NCI-H1105 treated with DMSO at 0.1 percent for 48 hours (cell line): ENCODE data around the gene HENMT1.
A peak's percentile ranks its signal among the peaks of the same experiment; 100 is the strongest.

Source experiments
- DNase-seq: peaks from one replicate; lab custom pipeline; 2025; lab: John Stamatoyannopoulos, UW

Gene HENMT1

DNA sequence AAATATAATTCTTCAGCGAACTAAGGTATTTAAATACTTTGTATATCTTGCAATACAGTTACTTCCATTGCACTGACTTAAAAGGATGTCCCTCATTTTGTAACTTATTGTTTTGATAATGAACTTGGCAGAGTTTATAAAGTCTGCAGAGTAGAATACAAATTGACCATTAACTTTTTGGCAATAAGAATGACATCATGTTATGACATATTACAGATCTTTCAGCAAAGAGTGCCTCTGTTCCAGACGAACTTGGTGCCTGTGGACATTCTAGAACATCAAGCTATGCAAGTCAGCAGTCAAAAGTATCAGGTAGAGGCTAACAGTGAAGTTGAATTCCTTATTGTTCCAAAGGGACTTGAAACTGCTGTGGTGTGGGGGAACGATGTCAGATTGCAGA, 32.9 kb downstream of the HENMT1 start:
- no peak for DNase-seq

DNA sequence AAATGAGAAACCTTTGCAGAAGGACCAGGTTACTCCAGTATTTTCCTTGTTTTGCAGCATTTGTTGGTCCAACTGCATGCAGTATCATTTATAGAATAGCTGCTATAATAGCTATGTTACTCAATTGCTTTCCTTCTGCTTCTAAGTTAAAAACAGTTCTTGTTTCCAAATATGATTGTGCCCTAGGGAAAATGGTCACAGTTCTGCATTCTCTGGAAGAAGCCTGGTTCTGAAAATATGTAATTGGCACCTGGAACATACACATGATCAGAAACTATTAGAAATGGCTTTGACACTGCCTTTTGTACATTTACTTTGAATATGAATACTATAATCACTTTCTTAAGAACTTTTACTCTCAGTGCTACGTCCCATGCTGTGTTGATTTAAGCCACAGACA, 33.6 kb downstream of the HENMT1 start:
- no peak for DNase-seq

DNA sequence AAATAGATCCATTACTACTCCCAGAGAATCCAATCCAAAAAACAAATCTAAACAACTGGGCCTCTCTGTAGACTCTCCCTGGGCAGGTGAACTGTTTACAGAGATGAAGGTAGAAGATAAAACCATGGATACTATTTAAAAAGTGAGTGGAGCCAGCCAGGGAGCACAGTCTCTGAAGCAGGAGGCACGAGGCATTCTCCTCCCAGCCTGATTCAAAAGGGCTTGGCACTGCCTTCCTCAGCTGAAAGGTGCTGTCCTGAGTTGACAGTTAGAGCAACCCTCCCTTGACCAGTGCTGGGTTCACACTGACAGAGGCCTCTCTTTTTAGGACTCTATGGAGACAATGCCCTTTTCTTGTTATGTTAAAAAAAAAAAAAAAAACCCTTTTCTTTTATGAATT, 36.8 kb downstream of the HENMT1 start:
- no peak for DNase-seq

DNA sequence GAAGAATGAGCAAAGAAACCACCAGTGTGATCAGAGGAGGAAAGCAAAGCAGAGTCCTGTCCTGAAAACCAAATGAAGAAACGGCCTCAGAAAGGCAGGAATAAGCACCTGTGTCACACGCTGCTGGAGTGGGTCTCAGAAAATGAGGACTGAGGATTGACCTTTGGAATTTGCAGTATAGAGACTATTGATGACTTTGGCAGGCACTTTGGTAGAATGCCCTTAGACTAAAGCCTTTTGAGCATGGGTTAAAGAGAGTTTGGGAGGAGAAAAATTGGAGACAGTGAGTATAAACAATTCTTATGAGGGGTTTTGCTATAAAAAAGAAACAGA, 43.2 kb downstream of the HENMT1 start:
- no peak for DNase-seq

DNA sequence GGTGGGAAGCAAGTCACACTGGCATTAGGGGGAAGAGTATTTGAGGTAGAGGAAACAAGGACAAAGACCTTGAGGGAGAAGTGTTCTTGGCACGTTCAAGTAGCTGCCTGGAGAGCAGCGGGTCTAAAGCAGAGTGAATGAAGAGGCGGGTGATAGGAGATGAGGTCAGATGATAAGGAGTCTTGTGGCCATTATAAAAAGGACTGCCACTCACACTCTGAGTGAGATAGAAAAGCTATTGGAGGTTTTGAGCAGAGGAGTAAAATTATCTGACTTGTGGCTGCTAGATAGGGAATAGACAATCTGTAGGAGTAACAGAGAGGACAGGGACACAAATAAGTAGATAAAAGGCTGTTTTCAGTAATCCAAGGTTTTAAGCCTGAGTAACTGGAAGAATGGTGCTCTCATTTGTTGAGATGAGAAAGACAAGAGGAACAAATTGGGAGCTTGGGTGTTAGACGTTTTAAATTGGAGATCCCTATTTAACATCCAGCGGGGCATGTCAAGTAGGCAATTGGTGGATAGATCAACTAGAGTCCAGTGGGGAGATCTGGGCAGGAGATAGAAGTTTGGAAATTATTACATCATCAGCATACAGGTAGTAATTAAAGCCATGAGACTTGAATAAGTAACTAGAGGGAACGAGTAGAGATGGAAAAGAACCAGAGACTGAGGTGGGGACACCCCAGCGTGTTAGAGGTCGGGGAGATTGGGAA, 43.7 kb downstream of the HENMT1 start:
- no peak for DNase-seq

DNA sequence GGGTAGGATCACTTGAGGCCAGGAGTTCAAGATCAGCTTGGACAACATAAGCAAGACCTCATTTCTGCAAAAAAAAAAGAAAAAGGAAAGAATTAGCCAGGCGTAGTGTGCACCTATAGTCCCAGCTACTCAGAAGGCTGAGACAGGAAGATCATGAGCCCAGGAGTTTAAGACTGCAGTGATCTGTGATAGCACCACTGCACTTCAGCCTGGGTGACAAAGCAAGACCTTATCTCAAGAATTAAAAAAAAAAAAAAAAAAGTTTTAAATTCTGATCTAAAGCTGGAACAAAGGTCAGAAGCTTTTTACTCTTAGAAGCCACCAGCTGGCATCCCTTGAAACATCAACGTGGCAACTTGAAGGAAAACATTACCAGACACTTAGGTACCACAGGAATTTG, 45.3 kb downstream of the HENMT1 start:
- no peak for DNase-seq

DNA sequence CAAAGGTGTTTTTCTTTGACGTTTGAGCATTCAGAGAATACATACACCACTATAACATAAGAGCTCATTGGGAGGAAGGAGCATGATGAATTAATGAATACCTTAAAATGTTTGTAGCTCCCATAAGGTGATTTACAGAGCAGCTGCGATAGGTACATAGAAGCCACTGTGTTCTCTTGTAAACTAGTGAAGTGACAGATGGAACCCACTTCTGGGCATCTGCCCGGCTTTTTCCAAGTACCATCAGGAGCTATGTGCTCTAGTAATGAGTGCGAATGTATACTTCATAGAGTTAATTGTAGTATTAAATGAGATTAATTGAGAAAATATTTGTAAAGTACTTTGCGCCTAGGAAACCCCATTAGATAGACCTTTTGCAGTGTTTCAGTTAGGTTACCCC, 48.4 kb downstream of the HENMT1 start:
- no peak for DNase-seq

DNA sequence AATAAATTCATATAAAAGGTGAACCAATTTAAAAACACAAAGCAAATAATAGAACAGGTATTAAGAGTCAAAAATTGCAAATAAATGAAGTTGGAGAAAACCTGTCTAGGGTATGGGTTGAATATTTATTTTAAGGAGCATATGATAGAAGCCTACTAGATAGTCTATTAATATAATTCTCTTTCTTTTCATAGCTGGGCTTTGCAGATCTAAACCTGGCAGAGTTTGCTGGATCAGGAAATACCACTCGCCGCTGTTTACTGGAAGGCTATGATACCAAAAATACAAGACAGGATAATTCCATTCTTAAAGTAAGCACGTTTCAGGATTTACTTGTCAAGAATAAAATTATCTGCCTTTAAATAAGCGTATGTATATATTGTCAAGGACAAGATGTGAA, 48.9 kb downstream of the HENMT1 start:
- no peak for DNase-seq

DNA sequence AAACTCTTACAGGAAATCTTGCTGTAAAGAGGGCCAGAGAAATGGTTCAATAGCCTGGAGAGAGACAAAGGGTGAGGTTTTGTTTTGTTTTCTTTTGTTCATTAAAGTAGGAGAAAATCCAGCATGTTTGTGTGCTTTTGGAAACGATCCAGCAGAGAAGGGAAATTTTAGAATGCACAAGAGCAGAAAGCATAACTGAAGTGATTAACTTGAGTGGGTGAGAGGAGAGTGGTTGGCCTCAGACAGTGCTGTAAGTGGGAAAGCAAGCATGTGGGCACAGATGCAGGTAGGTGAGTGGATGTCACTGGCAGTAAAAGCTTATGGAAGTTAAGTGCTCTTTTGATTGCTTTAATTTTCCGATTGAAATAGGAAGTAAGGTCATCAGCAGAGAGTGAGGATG, 50.8 kb downstream of the HENMT1 start:
- DNase-seq = peak; percentile 98

DNA sequence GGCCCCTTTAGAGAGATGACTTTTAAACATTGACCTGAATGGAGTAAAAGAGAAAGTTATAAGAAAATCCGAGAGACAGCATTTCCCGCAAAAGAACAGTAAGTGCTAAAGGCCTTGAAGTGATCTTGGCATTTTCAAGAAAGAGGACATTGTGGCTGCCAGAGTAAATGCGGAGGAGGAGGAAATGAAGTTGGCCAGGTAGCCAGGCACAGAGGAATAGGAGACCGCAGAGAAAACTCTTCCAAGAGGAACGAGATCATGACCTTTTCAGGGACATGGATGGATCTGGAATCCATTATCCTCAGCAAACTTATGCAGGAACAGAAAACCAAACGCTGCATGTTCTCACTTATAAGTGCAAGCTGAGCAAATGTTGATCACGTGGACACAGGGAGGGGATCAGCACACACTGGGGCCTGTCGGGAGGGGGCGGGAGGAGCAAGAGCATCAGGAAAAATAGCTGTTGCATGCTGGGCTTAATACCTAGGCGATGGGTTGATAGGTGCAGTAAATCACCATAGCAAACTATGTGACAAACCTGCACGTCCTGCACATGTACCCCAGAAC, 51.3 kb downstream of the HENMT1 start:
- peak; percentile 93 for DNase-seq

DNA sequence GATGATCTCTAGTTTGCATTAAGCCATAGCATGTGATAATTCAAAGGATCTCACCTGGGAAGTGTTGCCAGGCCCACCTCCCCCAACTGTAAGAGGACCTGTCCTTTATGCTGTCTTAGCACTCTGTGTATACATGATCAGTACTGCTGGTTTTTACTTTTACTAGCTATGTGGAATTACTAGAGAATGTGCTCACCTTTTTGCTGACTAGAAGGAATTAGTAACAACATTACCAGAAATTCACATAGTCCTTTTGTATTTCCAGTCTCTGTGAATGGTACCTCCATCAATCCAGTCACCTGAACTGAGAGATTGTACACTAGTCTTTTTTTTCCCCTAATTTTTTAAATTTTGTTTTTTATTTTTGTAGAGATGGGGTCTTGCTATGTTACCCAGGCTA, 54.4 kb downstream of the HENMT1 start:
- no peak for DNase-seq

DNA sequence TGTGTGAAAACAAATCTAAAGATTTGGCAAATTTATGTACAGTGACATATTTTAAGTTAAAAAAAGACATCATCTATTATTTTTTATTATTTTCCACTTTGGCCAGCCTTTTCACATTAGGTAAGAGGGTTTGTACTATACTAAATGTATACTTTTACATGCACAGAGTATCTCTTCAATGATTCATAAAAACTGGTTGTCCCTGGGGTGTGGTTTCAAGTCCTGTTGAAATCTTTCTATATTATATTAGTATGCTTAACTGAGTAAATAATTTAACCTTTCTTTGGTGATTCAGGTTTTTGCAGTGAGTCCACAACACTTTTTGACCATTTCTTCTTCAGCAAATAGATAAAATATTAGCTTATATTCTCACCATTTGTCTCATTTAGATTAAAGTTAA, 55.3 kb downstream of the HENMT1 start:
- no peak for DNase-seq

DNA sequence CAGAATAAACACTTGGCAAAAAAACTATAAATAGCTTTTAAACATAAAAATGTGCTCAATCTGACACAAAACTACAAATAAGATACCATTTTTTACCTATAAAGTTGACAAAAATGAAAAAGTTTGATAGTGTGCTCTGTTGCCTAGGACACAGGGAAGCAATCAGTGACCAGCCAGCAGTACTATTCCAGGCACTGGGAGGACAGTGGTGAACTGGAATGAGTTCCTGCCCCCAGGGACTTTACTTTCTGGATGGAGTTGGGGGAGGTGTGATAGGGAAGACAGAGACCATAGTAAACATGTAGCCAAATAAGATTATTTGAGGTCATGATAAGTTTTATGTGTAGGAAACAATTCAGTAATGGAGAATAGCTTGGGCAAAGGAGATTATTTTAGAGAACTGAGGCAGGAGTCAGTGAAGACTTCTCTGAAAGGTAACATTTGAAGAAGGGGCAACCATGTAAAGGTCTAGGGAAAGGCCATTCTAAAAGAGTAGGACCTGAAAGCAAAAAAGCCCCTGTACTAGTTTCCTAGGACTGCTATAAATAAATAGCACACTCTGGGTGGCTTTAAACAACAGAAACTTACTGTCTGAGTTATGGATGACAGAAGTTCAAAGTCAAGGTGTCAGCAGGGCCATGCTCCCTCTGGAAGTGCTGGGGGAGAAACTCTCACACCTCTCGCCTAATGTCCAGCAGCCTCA, 59.0 kb downstream of the HENMT1 start:
- DNase-seq = no peak

DNA sequence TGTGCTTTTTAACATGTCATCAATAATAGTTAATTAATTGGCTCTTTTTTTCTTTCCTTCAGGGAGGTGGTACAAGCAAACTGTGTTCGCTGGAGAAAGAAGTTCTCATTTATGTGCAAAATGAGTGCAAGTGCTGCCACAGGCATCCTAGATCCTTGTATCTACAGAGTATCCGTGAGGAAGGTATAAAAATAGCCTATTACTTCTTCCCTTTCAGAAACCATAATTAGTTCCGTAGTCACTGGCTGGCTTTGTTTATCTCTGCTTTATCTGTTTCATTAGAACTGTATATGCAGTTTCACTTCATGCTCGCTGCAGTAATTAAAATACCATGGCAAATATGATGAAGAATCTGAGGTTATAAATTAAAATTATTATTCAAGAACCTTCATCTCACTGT, 60.4 kb downstream of the HENMT1 start:
- no peak for DNase-seq

DNA sequence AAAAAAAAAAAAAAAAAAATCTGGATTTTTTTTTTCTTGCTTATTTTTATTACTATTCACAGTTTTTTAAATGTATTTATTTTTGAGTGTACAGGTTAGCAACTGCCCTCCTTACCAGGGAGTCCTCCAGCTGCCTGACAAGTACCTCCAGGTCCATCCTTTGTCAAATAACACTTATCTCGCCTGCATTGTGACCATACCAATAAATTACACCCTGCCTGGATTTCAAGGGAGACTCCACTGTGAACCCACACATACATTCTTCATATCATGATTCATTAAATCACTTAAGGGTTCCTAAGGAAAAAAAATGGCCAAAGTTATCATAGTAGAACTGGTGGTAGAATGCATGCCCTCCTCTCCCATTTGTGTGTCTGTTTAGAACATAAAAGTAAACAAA, 62.6 kb downstream of the HENMT1 start:
- no peak for DNase-seq
